OCI-LY1 (cell line): ENCODE data around the gene DMBT1.

Source experiments
- H2AFZ ChIP-seq: fragments of 200-600 bp; sonication (generic), shearing (Covaris generic); 2 replicates; pipeline ENCODE4 v1.6.0; 2014; ENCODE audit warnings: antibody characterized with exemption, mild to moderate bottlenecking, low read length
- H3F3A ChIP-seq: fragments of 200-600 bp; sonication (generic), shearing (Covaris generic); 2 replicates; pipeline ENCODE4 v1.6.0; 2014; ENCODE audit warnings: mild to moderate bottlenecking, antibody characterized with exemption, low read length, moderate library complexity; ENCODE audit not compliant: insufficient read depth
- H3K27ac ChIP-seq: fragments of 200-600 bp; sonication (generic); 2 replicates; pipeline ENCODE4 v1.5.1; 2014; ENCODE audit warnings: low read length, mixed run types, mild to moderate bottlenecking, low read depth; ENCODE audit not compliant: poor library complexity, severe bottlenecking
- H3K27me3 ChIP-seq: fragments of 200-600 bp; sonication (generic); 2 replicates; pipeline ENCODE4 v1.6.0; 2014; ENCODE audit warnings: antibody characterized with exemption, mild to moderate bottlenecking, low read length, moderate library complexity; ENCODE audit not compliant: insufficient read depth
- H3K36me3 ChIP-seq: fragments of 200-600 bp; sonication (generic); 2 replicates; pipeline ENCODE4 v1.6.1; 2014; ENCODE audit warnings: mild to moderate bottlenecking, antibody characterized with exemption, low read length, moderate library complexity, mixed read lengths; ENCODE audit not compliant: insufficient read depth
- H3K4me1 ChIP-seq: fragments of 200-600 bp; sonication (generic); 2 replicates; pipeline ENCODE4 v1.5.1; 2014; ENCODE audit warnings: mild to moderate bottlenecking, low read length, moderate library complexity; ENCODE audit not compliant: insufficient read depth, severe bottlenecking
- H3K4me2 ChIP-seq: fragments of 200-600 bp; sonication (generic), shearing (Covaris generic); 2 replicates; pipeline ENCODE4 v1.6.1; 2014; ENCODE audit warnings: low read length
- H3K4me3 ChIP-seq: fragments of 200-600 bp; sonication (generic); 2 replicates; pipeline ENCODE4 v1.5.1; 2014; ENCODE audit warnings: low read length, low read depth, mild to moderate bottlenecking, mixed read lengths; ENCODE audit not compliant: poor library complexity, severe bottlenecking
- H3K79me2 ChIP-seq: fragments of 200-600 bp; shearing (Covaris generic); 2 replicates; pipeline ENCODE4 v1.6.1; 2016; ENCODE audit warnings: mixed run types, low read length, mixed read lengths; ENCODE audit not compliant: insufficient read depth
- H3K9ac ChIP-seq: fragments of 200-600 bp; sonication (generic), shearing (Covaris generic); 2 replicates; pipeline ENCODE4 v1.6.1; 2014; ENCODE audit warnings: mild to moderate bottlenecking, low read length, mixed read lengths
- H3K9me2 ChIP-seq: fragments of 200-600 bp; sonication (generic), shearing (Covaris generic); 2 replicates; pipeline ENCODE4 v1.6.1; 2014; ENCODE audit warnings: low read depth, mild to moderate bottlenecking, low read length, mixed read lengths
- H3K9me3 ChIP-seq: fragments of 200-600 bp; shearing (Covaris generic); 2 replicates; pipeline ENCODE4 v1.6.1; 2014; ENCODE audit warnings: low read length, mixed read lengths
- H4K20me1 ChIP-seq: fragments of 200-600 bp; sonication (generic), shearing (Covaris generic); 2 replicates; pipeline ENCODE4 v1.6.0; 2016; ENCODE audit warnings: mild to moderate bottlenecking, low read length; ENCODE audit not compliant: insufficient read depth
- EZH2 ChIP-seq: fragments of 200-600 bp; sonication (generic), shearing (Covaris generic); IDR thresholded peaks from 2 replicates; pipeline ENCODE4 v1.8.0; 2017; ENCODE audit warnings: borderline replicate concordance, mixed run types, mild to moderate bottlenecking, antibody characterized with exemption, low read length, moderate library complexity, mixed read lengths
- TF ChIP-seq, protein P1 (sequence below): fragments of 200-600 bp; sonication (generic), shearing (Covaris generic); IDR thresholded peaks from 2 replicates; pipeline ENCODE4 v1.5.1; 2017; ENCODE audit warnings: mild to moderate bottlenecking, antibody characterized with exemption, low read length, moderate library complexity, mixed read lengths

The DMBT1 gene

DNA sequence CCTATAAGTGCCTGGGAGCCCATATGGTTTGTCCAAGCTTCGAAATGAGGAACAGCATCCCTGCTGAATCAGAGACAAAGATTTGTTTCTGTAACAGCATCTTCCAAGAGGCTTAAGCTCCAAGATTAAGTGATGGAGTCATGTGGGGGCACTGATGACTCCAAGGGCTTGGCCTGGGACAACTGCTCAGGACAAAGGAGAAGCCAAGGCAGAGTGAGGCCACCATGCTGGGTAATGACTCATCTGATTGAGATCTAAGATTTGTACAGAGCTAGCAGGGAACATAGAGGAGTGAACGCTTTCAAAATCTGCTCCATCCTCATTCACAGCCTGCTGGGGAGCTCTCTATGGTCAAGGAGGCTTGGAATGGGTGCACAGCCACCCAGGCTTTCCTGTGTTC lies 89.8 kb downstream of the DMBT1 start:
- Histone ChIP-seq H4K20me1 (no peaks in the 10 kb centered on the region), H3K79me2 (no peaks in the 10 kb centered on the region), H3K9me2 (no peaks in the 10 kb centered on the region), H3K4me3 (no peak overlapping the region), H3K27me3 (no peaks in the 10 kb centered on the region), H3K9ac (no peak overlapping the region), H3K9me3 (no peaks in the 10 kb centered on the region), H3F3A (no peaks in the 10 kb centered on the region), H3K36me3 (no peaks in the 10 kb centered on the region), H3K27ac (no peak overlapping the region), H3K4me2 (no peak overlapping the region), H2AFZ (no peak overlapping the region), H3K4me1 (no peaks in the 10 kb centered on the region)
- no peak for TF ChIP-seq EZH2
- TF ChIP-seq, protein P1, sequence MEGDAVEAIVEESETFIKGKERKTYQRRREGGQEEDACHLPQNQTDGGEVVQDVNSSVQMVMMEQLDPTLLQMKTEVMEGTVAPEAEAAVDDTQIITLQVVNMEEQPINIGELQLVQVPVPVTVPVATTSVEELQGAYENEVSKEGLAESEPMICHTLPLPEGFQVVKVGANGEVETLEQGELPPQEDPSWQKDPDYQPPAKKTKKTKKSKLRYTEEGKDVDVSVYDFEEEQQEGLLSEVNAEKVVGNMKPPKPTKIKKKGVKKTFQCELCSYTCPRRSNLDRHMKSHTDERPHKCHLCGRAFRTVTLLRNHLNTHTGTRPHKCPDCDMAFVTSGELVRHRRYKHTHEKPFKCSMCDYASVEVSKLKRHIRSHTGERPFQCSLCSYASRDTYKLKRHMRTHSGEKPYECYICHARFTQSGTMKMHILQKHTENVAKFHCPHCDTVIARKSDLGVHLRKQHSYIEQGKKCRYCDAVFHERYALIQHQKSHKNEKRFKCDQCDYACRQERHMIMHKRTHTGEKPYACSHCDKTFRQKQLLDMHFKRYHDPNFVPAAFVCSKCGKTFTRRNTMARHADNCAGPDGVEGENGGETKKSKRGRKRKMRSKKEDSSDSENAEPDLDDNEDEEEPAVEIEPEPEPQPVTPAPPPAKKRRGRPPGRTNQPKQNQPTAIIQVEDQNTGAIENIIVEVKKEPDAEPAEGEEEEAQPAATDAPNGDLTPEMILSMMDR, result no peak

DNA sequence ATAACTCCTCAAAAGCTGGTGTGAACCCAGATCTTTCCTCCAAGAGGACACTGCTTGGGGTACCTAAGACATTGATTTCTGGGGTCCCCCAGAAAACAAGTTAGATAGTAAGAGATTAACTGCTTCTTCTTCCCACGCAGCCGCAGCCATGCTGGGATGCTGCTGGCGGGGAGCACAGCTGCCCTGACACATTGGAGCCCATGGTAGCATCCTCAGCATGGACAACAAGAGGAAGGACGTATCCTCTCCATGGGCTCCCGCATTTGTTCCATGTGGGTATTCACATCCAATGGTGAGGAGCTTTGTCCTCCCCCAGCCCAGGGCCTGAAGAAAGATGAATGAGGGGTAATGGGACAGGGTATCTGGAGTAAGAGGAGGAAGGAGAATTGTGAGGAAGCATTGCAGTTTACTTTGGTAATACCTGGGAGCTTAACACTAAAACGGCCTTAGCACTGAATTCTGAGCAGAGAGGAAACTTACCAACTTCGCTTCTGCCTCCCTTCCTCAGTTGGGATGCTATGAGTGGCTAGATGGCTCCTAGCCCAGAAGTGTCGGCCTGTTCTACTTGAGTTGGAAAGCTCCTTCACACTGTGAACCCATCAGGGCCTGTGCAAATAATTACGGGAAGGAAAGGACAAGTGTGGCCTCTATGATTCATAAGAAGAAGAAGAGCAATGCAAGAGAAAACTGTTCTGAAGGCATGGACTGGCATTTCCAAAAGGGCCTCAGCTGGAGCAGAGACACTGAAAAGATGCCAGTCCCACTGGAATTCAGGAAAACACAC lies 95.2 kb downstream of the DMBT1 start:
- Histone ChIP-seq H3K4me3 (no peak overlapping the region), H2AFZ (no peak overlapping the region), H3K4me2 (no peak overlapping the region), H3K4me1 (no peaks in the 10 kb centered on the region), H3K9ac (no peak overlapping the region), H3K9me3 (no peaks in the 10 kb centered on the region), H3K27me3 (no peaks in the 10 kb centered on the region), H4K20me1 (no peaks in the 10 kb centered on the region), H3K36me3 (no peaks in the 10 kb centered on the region), H3K9me2 (no peaks in the 10 kb centered on the region), H3K27ac (no peak overlapping the region), H3K79me2 (no peaks in the 10 kb centered on the region), H3F3A (no peaks in the 10 kb centered on the region)
- TF ChIP-seq EZH2, result no peak
- TF ChIP-seq, protein P1, result no peak

DNA sequence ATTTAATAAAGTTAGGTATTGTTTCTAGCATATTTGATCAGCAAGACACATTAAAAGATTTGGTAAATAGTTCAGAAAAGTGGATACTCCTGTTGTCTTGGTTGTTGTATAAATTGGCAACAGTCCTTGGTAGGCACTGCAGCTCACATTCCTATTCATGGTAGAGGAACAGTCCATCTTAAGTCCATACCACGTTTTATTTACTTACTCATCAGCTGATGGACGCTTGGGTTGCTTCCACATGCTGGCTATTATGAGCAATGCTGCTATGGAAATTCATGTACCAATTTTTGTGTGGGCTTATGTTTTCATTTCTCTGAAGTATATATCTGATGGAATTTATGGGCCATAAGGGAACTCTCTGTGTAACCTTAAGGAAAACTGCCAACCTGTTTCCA lies 95.8 kb downstream of the DMBT1 start:
- H3K27me3 ChIP-seq, result no peaks in the 10 kb centered on the region
- no peaks in the 10 kb centered on the region for H4K20me1 ChIP-seq
- no peaks in the 10 kb centered on the region for H3K36me3 ChIP-seq
- H3K4me1 ChIP-seq, result no peaks in the 10 kb centered on the region
- H3K4me2 ChIP-seq, result no peak overlapping the region
- H3K9ac ChIP-seq, result no peak overlapping the region
- H3K9me2 ChIP-seq, result no peaks in the 10 kb centered on the region
- H2AFZ ChIP-seq, result no peak overlapping the region
- TF ChIP-seq, protein P1, result no peak
- TF ChIP-seq EZH2, result no peak
- no peaks in the 10 kb centered on the region for H3F3A ChIP-seq
- no peak overlapping the region for H3K27ac ChIP-seq
- H3K4me3 ChIP-seq, result no peak overlapping the region
- no peaks in the 10 kb centered on the region for H3K9me3 ChIP-seq
- H3K79me2 ChIP-seq, result no peaks in the 10 kb centered on the region
